ENCODE results near the gene TNS1.

The TNS1 gene

GRCh38 chr2:217863883-217864282 lies 138.9 kb downstream of the TNS1 start:
- DNase-seq = no peak

- no peak for DNase-seq
Measured at GRCh38 chr2:217861334-217861877, 141.4 kb downstream of the TNS1 start.

GRCh38 chr2:217859926-217860325 lies 142.9 kb downstream of the TNS1 start:
- DNase-seq = no peak

GRCh38 chr2:217858519-217859491 lies 144.0 kb downstream of the TNS1 start:
- DNase-seq = peak; percentile 74

- DNase-seq = no peak
Measured at GRCh38 chr2:217857624-217858506, 144.9 kb downstream of the TNS1 start.

GRCh38 chr2:217856871-217857270 lies 145.9 kb downstream of the TNS1 start:
- no peak for DNase-seq

- no peak for DNase-seq
Measured at GRCh38 chr2:217856159-217856558, 146.6 kb downstream of the TNS1 start.

GRCh38 chr2:217854684-217855420 lies 147.9 kb downstream of the TNS1 start:
- peak; percentile 48 for DNase-seq

GRCh38 chr2:217853961-217854360 lies 148.8 kb downstream of the TNS1 start:
- no peak for DNase-seq

- DNase-seq = no peak
Measured at GRCh38 chr2:217853301-217853881, 149.4 kb downstream of the TNS1 start.

GRCh38 chr2:217852555-217853211 lies 150.1 kb downstream of the TNS1 start:
- DNase-seq = no peak

GRCh38 chr2:217851191-217852020 lies 151.4 kb downstream of the TNS1 start:
- DNase-seq = no peak

GRCh38 chr2:217849154-217849975 lies 153.4 kb downstream of the TNS1 start:
- DNase-seq = no peak

GRCh38 chr2:217848351-217848957 lies 154.3 kb downstream of the TNS1 start:
- DNase-seq = no peak

- no peak for DNase-seq
Measured at GRCh38 chr2:217847552-217848350, 155.0 kb downstream of the TNS1 start.

- no peak for DNase-seq
Measured at GRCh38 chr2:217847115-217847514, 155.7 kb downstream of the TNS1 start.

GRCh38 chr2:217846321-217846743 lies 156.5 kb downstream of the TNS1 start:
- no peak for DNase-seq

GRCh38 chr2:217845301-217845700 lies 157.5 kb downstream of the TNS1 start:
- no peak for DNase-seq
